ENCODE results near the gene CMTM4. TPM values are rescaled to one million over a fixed set of nuclear protein-coding genes. Genes with fewer than 3 reads are reported as not detected.

The CMTM4 gene
- total and polyA plus RNA-seq, 7 donors, result 6.1 to 65.1 (median 12.5) TPM

DNA sequence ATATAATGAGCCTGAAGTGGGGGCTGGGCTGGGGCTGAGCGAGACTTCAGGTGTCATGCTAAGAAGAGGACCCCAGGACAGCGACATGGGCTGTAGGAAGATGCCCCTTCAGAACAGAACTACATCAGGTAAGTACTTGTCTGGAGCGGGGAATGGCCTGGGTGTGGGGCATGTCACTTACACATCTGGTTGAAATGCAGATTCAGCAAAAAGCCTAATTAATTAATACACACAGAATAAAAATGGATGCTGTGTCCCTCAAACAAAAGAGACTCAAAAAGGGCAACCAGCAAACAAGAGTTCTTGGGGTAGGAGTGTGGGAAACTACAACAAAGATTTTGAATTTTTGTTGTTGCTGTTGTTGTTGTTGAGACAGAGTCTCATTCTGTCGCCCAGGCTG, 105.5 kb downstream of the CMTM4 start:
- Histone ChIP-seq H3K9me3 (peaks cover 0 to 4% (median 0%) of the 10 kb centered on the region in 4 donors), H3K27ac (no peak overlapping the region), H3K27me3 (no peaks in the 10 kb centered on the region), H3K4me3 (no peak overlapping the region), H3K4me1 (no peaks in the 10 kb centered on the region), H3K36me3 (no peaks in the 10 kb centered on the region)
- no peak for DNase-seq
- intact Hi-C loops (cut with DNase I), result no loop called here
- no peak for TF ChIP-seq POLR2A (IDR thresholded peaks at IDR 0.05)
- no peak for TF ChIP-seq POLR2AphosphoS5 (IDR thresholded peaks at IDR 0.05)
- WGBS, 2 donors, result 95 to 97% methylated on average over 4 of the region's 4 CpGs

- no peaks in the 10 kb centered on the region for H3K27me3 ChIP-seq
- DNase-seq, result no peak
- intact Hi-C loops (cut with DNase I), result no loop called here
- H3K9me3 ChIP-seq, result peaks cover 0 to 4% (median 0%) of the 10 kb centered on the region in 4 donors
- H3K27ac ChIP-seq, result no peak overlapping the region
- H3K4me1 ChIP-seq, result no peaks in the 10 kb centered on the region
- H3K4me3 ChIP-seq, result no peak overlapping the region
- TF ChIP-seq CTCF (IDR thresholded peaks at IDR 0.05) (no peak), POLR2A (IDR thresholded peaks at IDR 0.05) (no peak), EP300 (IDR thresholded peaks at IDR 0.05) (no peak), POLR2AphosphoS5 (IDR thresholded peaks at IDR 0.05) (no peak)
- no peaks in the 10 kb centered on the region for H3K36me3 ChIP-seq
- 47 to 83% methylated on average over 8 of the region's 8 CpGs for WGBS, 2 donors
Observed at GRCh38 chr16:66590322-66590721, 106.2 kb downstream of the CMTM4 start.

- intact Hi-C loops (cut with DNase I), result no loop called here
- Histone ChIP-seq H3K36me3 (no peaks in the 10 kb centered on the region), H3K4me3 (no peak overlapping the region), H3K4me1 (no peaks in the 10 kb centered on the region), H3K27ac (no peak overlapping the region), H3K9me3 (peaks cover 0 to 4% (median 0%) of the 10 kb centered on the region in 4 donors), H3K27me3 (no peaks in the 10 kb centered on the region)
- peak; percentile 71 for DNase-seq
- WGBS, 2 donors, result 89 to 92% methylated on average over 8 of the region's 8 CpGs
- TF ChIP-seq POLR2AphosphoS5 (IDR thresholded peaks at IDR 0.05) (no peak), CTCF (IDR thresholded peaks at IDR 0.05) (peak in 3 of 4 experiments; percentile 14 to 23 (median 15)), EP300 (IDR thresholded peaks at IDR 0.05) (no peak), POLR2A (IDR thresholded peaks at IDR 0.05) (no peak)
Observed at GRCh38 chr16:66588981-66589713, 107.4 kb downstream of the CMTM4 start.

DNA sequence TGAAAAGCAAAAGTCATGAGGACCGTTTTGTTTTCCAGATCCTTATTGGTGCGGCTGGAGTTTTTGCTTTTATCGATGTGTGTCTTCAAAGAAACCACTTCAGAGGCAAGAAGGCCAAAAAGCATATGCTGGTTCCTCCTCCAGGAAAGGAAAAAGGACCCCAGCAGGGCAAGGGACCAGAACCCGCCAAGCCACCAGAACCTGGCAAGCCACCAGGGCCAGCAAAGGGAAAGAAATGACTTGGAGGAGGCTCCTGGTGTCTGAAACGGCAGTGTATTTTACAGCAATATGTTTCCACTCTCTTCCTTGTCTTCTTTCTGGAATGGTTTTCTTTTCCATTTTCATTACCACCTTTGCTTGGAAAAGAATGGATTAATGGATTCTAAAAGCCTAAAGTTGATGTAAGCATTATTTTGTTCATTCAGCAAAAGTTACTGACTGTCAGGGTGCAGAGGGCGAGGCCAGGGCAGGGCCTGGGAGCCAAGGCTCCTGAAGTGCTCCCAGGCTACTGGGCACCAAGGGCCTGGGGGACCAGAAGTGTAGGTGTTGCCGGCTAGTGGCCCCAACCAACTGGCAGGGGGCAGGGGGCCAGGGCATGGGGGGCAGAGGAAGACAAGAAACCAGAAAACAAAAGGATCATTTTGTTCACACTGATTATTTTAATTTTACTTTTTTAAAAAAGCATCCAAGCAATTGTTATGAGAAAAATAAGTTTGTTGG, 108.5 kb downstream of the CMTM4 start:
- H3K9me3 ChIP-seq, result no peaks in the 10 kb centered on the region
- TF ChIP-seq CTCF (IDR thresholded peaks at IDR 0.05) (no peak), EP300 (IDR thresholded peaks at IDR 0.05) (no peak), POLR2AphosphoS5 (IDR thresholded peaks at IDR 0.05) (no peak), POLR2A (IDR thresholded peaks at IDR 0.05) (no peak)
- H3K4me3 ChIP-seq, result no peak overlapping the region
- no peaks in the 10 kb centered on the region for H3K36me3 ChIP-seq
- no peaks in the 10 kb centered on the region for H3K4me1 ChIP-seq
- no peak for DNase-seq
- no peaks in the 10 kb centered on the region for H3K27me3 ChIP-seq
- H3K27ac ChIP-seq, result peak overlapping the region in 1 of 4 donors; percentile 34
- intact Hi-C loops (cut with DNase I), result no loop called here
- WGBS, 2 donors, result 62 to 82% methylated on average over 7 of the region's 7 CpGs

DNA sequence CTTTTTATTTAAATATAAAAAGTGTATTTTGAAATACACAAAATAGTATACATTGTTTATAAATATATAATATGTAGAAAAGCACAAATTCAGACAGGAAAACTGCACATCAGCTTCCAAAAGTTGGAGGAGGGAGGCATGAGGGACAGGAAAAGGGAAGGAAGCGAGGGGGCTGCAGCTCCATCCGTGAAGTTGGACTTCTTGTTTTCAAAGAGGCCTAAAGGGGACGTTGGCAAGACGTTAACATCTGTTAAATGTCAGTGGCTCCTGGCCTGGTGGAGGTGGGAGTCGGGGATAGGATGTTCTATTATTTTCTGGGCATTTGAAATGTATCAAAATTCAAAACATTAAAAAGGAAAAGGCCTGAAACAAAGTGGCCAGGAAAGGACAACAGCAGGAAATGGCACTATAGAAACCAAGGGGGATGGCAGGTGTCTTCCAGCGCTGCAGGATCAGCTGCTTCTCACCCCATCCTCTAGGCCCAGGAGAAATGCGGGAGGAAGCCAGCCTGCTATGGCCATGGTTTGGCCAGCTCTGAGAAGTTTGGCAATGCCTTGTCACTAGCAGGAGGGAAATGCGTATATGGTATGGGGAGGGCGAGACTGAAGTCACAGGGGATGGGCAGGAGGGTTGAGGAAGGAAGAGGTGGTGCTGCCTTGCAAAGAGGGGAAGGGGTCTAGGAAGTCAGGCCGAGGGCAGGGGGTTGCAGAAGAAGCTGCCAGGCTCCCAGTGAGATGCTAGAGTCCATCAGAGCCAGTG, 110.9 kb downstream of the CMTM4 start:
- H3K27ac ChIP-seq, result no peak overlapping the region
- TF ChIP-seq POLR2AphosphoS5 (IDR thresholded peaks at IDR 0.05) (no peak), POLR2A (IDR thresholded peaks at IDR 0.05) (no peak), EP300 (IDR thresholded peaks at IDR 0.05) (no peak), CTCF (IDR thresholded peaks at IDR 0.05) (no peak)
- H3K4me3 ChIP-seq, result no peak overlapping the region
- H3K27me3 ChIP-seq, result no peaks in the 10 kb centered on the region
- no peaks in the 10 kb centered on the region for H3K36me3 ChIP-seq
- no peaks in the 10 kb centered on the region for H3K9me3 ChIP-seq
- no peak for DNase-seq
- H3K4me1 ChIP-seq, result no peaks in the 10 kb centered on the region
- intact Hi-C loops (cut with DNase I), result no loop called here
- 63 to 87% methylated on average over 10 of the region's 10 CpGs for WGBS, 2 donors

All from sigmoid colon (tissue), 7 donors.